Gastrocnemius medialis (tissue), 4 donors: ENCODE data around the gene METAP1D.

ENCODE experiments used
- CTCF ChIP-seq, 5 experiments: fragments of 450-650 bp in 3 of 5; fragments of 200-600 bp in 2 of 5; sonication (generic) in 2 of 5; IDR thresholded peaks in 4 of 5; conservative IDR thresholded peaks in 1 of 5; 1 replicate in 4 of 5; 2 replicates in 1 of 5; pipeline ENCODE4 v1.5.1; 2016 to 2019; ENCODE audit warnings: antibody characterized with exemption in 5 of 5, mild to moderate bottlenecking in 3 of 5, moderate library complexity in 3 of 5
- POLR2A ChIP-seq, 2 donors: fragments of 450-650 bp; IDR thresholded peaks; one replicate each; pipeline ENCODE4 v1.6.1; 2017; ENCODE audit warnings: antibody characterized with exemption in 2 of 2, mild to moderate bottlenecking in 2 of 2, moderate library complexity in 2 of 2

DNA sequence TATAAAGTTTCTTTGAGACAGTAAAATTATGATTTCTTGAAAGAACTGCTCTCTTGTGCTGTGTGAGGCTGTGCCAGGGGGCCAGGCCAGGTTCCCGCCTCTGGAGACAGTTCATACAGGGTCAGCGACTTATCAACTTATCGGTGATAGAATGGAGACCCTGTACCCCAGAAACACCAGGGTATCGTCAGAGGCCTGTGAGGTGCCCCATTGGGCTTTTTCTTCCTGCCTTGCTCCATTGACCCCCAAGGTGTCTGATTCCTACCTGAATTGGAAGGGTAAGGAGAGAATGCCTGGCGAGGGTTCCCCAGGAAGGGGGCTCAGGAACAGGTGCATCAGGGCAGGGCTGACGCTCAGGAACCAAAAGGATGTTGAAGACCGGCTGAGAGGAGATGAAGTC lies 89.9 kb downstream of the METAP1D start:
- no peak for TF ChIP-seq CTCF (IDR thresholded peaks at IDR 0.05 in 4 of 5, conservative IDR thresholded peaks at IDR 0.05 in 1 of 5)
- TF ChIP-seq POLR2A (IDR thresholded peaks at IDR 0.05), result no peak
